IMR-90 (cell line): ENCODE measurements around the gene UBAC1.

Experiments
- CEBPB ChIP-seq: IDR thresholded peaks from 2 replicates; pipeline ENCODE4 v1.6.1; 2012; ENCODE audit warnings: low read depth, low read length, improper control_type of control experiment
- MAZ ChIP-seq: IDR thresholded peaks from 2 replicates; pipeline ENCODE4 v1.6.1; 2012; ENCODE audit warnings: low read depth, mild to moderate bottlenecking, low read length, improper control_type of control experiment, moderate library complexity, borderline replicate concordance
- MXI1 ChIP-seq: IDR thresholded peaks from 2 replicates; pipeline ENCODE4 v1.6.1; 2012; ENCODE audit warnings: low read depth, mild to moderate bottlenecking, low read length, moderate library complexity, borderline replicate concordance
- POLR2A ChIP-seq: IDR thresholded peaks from 2 replicates; pipeline ENCODE4 v1.6.1; 2012; ENCODE audit warnings: mild to moderate bottlenecking, low read depth, low read length

DNA sequence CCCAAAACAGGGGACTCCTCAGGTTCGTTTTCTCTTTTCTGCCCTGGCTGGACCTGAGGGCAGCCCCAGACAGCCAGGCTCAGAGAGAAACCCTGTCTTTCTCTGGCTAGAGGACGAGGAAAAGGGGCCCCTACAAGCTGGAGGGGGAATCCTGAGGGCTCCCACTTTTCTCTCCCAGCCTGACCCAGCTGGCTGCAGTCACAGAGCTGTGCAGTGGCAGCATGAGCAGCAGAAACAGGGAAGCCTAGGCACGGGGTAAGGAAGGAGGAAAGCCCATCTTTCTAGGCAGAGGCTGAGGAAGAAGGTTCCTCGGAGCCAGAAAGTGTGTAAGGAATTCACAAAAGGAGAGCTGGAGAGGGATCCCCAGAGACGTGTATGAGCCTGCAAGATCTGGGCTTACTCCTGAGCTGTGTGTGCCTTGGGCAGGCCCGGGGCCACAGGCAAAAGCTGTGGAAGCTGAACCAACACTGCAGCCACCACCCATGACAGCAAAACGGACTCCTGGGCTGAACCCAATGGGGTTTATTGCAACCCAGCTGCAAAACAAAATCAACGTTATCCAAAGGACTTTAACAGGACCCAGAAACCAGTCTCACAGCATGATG lies 70.0 kb downstream of the UBAC1 start:
- TF ChIP-seq MAZ (no peak), CEBPB (no peak), POLR2A (no peak), MXI1 (no peak)
